Mesendoderm (in vitro differentiated cells): ENCODE data around the gene CELA3B.
"Not testable (repeated sequence)": the region's sequence is repeated elsewhere in the genome, so short reads cannot be mapped to it uniquely, and the experiment has no call there.

Experiments
- DNase-seq: peaks from one replicate; pipeline ENCODE4 v3.0.0; 2013
- H2AK5ac ChIP-seq: 2 replicates; pipeline ENCODE4 v1.6.1; 2013; ENCODE audit warnings: low read length, inconsistent platforms
- H2BK120ac ChIP-seq: 2 replicates; pipeline ENCODE4 v1.6.1; 2013; ENCODE audit warnings: low read depth, mild to moderate bottlenecking, low read length, moderate library complexity, mixed read lengths
- H2BK15ac ChIP-seq: replicated peaks from 2 replicates; pipeline ENCODE4 v1.6.1; 2013; ENCODE audit warnings: low read depth, mild to moderate bottlenecking, moderate library complexity
- H2BK5ac ChIP-seq: 2 replicates; pipeline ENCODE4 v1.6.1; 2013; ENCODE audit warnings: low read length, inconsistent platforms
- H3K18ac ChIP-seq: 2 replicates; pipeline ENCODE4 v1.6.1; 2013; ENCODE audit warnings: mild to moderate bottlenecking, low read length, mixed read lengths
- H3K23ac ChIP-seq: one replicate; pipeline ENCODE4 v1.6.1; 2013; ENCODE audit warnings: low read length
- H3K27ac ChIP-seq: 2 replicates; pipeline ENCODE4 v1.5.1; 2013; ENCODE audit warnings: low read depth, mild to moderate bottlenecking, inconsistent platforms, low read length, moderate library complexity
- H3K27me3 ChIP-seq: 2 replicates; pipeline ENCODE4 v1.6.1; 2013; ENCODE audit warnings: low read length, control low read depth, mild to moderate bottlenecking, inconsistent platforms; ENCODE audit not compliant: insufficient read depth, poor library complexity
- H3K36me3 ChIP-seq: 2 replicates; pipeline ENCODE4 v1.6.1; 2013; ENCODE audit warnings: low read length, inconsistent platforms; ENCODE audit not compliant: control insufficient read depth, insufficient read depth
- H3K4ac ChIP-seq: one replicate; pipeline ENCODE4 v1.6.1; 2013; ENCODE audit warnings: low read depth, mild to moderate bottlenecking, low read length, moderate library complexity
- H3K4me1 ChIP-seq: 2 replicates; pipeline ENCODE4 v1.6.1; 2013; ENCODE audit warnings: low read depth, low read length, inconsistent platforms; ENCODE audit not compliant: control insufficient read depth
- H3K4me2 ChIP-seq: 2 replicates; pipeline ENCODE4 v1.6.1; 2013; ENCODE audit warnings: low read length
- H3K4me3 ChIP-seq: 2 replicates; pipeline ENCODE4 v1.5.1; 2013; ENCODE audit warnings: mild to moderate bottlenecking, low read length
- H3K56ac ChIP-seq: one replicate; pipeline ENCODE4 v1.6.1; 2013; ENCODE audit warnings: low read length
- H3K79me1 ChIP-seq: 2 replicates; pipeline ENCODE4 v1.6.1; 2013; ENCODE audit warnings: low read length, inconsistent platforms
- H3K79me2 ChIP-seq: 2 replicates; pipeline ENCODE4 v1.6.1; 2013; ENCODE audit warnings: mild to moderate bottlenecking, low read length; ENCODE audit not compliant: control insufficient read depth, insufficient read depth
- H3K9ac ChIP-seq: 2 replicates; pipeline ENCODE4 v1.6.1; 2013; ENCODE audit warnings: low read length, inconsistent platforms
- H4K5ac ChIP-seq: one replicate; pipeline ENCODE4 v1.6.1; 2013; ENCODE audit warnings: low read length
- H4K8ac ChIP-seq: one replicate; pipeline ENCODE4 v1.6.1; 2013; ENCODE audit warnings: low read depth, mild to moderate bottlenecking, control low read depth, low read length, moderate library complexity
- WGBS: extraction: QIAGEN DNeasy Blood & Tissue Kit; methylation state at CpG from one replicate; pipeline ENCODE4 v1.1.7; 2013; ENCODE audit warnings: low lambda C conversion rate, missing lambda C conversion rate; ENCODE audit not compliant: insufficient coverage; ENCODE audit errors: extremely low coverage; 5-methylcytosine and 5-hydroxymethylcytosine counted together

Gene CELA3B

GRCh38 chr1:21975296-21975695 lies 1.5 kb upstream of the CELA3B start:
- H3K79me1 ChIP-seq, H3K36me3 ChIP-seq, H4K8ac ChIP-seq, H3K27me3 ChIP-seq, H3K4ac ChIP-seq, H2BK120ac ChIP-seq, H4K5ac ChIP-seq, H3K79me2 ChIP-seq, H3K23ac ChIP-seq, H3K56ac ChIP-seq, H3K4me3 ChIP-seq, H3K9ac ChIP-seq, H3K4me1 ChIP-seq, H2BK15ac ChIP-seq, H3K4me2 ChIP-seq, H2AK5ac ChIP-seq, H3K27ac ChIP-seq, H2BK5ac ChIP-seq, H3K18ac ChIP-seq, DNase-seq: not testable (repeated sequence)
- no CpG with 5 or more reads among the region's 9 CpGs for WGBS

- not testable (repeated sequence) for H2BK120ac ChIP-seq, H3K18ac ChIP-seq, H3K79me2 ChIP-seq, H3K56ac ChIP-seq, H3K4me1 ChIP-seq, H3K9ac ChIP-seq, H3K4ac ChIP-seq, H3K4me3 ChIP-seq, H3K23ac ChIP-seq, H3K27me3 ChIP-seq, DNase-seq, H3K79me1 ChIP-seq, H4K5ac ChIP-seq, H3K4me2 ChIP-seq, H2BK5ac ChIP-seq, H4K8ac ChIP-seq, H2AK5ac ChIP-seq, H3K36me3 ChIP-seq, H3K27ac ChIP-seq, H2BK15ac ChIP-seq
- no CpG with 5 or more reads among the region's 11 CpGs for WGBS
Observed at GRCh38 chr1:21978209-21978608, 1.4 kb downstream of the CELA3B start.

- not testable (repeated sequence) for H2BK5ac ChIP-seq, H3K4me3 ChIP-seq, H3K4ac ChIP-seq, H3K23ac ChIP-seq, H4K8ac ChIP-seq, H3K27ac ChIP-seq, H3K27me3 ChIP-seq, H4K5ac ChIP-seq, H2BK120ac ChIP-seq, H3K79me1 ChIP-seq, H2AK5ac ChIP-seq, H3K36me3 ChIP-seq, H3K4me2 ChIP-seq, H3K56ac ChIP-seq, H3K79me2 ChIP-seq, H3K18ac ChIP-seq, H3K4me1 ChIP-seq, H3K9ac ChIP-seq, H2BK15ac ChIP-seq
- no CpG with 5 or more reads among the region's 21 CpGs for WGBS
- DNase-seq = peak; percentile 57
Observed at GRCh38 chr1:21980515-21981220, 3.8 kb downstream of the CELA3B start.

GRCh38 chr1:21981253-21981652 lies 4.4 kb downstream of the CELA3B start:
- not testable (repeated sequence) for H3K56ac ChIP-seq, H3K4ac ChIP-seq, DNase-seq, H3K27me3 ChIP-seq, H4K8ac ChIP-seq, H2BK5ac ChIP-seq, H3K23ac ChIP-seq, H3K27ac ChIP-seq, H3K4me2 ChIP-seq, H2BK15ac ChIP-seq, H3K18ac ChIP-seq, H3K4me3 ChIP-seq, H2AK5ac ChIP-seq, H3K79me2 ChIP-seq, H3K79me1 ChIP-seq, H3K4me1 ChIP-seq, H3K36me3 ChIP-seq, H2BK120ac ChIP-seq, H4K5ac ChIP-seq, H3K9ac ChIP-seq
- no CpG with 5 or more reads among the region's 4 CpGs for WGBS

- not testable (repeated sequence) for H2AK5ac ChIP-seq, H3K27me3 ChIP-seq, DNase-seq, H3K79me2 ChIP-seq, H3K4me3 ChIP-seq, H4K8ac ChIP-seq, H2BK120ac ChIP-seq, H3K4ac ChIP-seq, H3K9ac ChIP-seq, H3K4me2 ChIP-seq, H3K27ac ChIP-seq, H3K56ac ChIP-seq, H3K18ac ChIP-seq, H3K79me1 ChIP-seq, H3K23ac ChIP-seq, H2BK15ac ChIP-seq, H3K36me3 ChIP-seq, H3K4me1 ChIP-seq, H2BK5ac ChIP-seq, H4K5ac ChIP-seq
- no CpG with 5 or more reads among the region's 6 CpGs for WGBS
Observed at GRCh38 chr1:21982122-21982521, 5.3 kb downstream of the CELA3B start.

GRCh38 chr1:21983539-21983938 lies 6.7 kb downstream of the CELA3B start:
- not testable (repeated sequence) for DNase-seq, H3K9ac ChIP-seq, H4K5ac ChIP-seq, H3K27me3 ChIP-seq, H4K8ac ChIP-seq, H3K4me3 ChIP-seq, H3K4me2 ChIP-seq, H3K79me2 ChIP-seq, H2BK15ac ChIP-seq, H3K36me3 ChIP-seq, H3K79me1 ChIP-seq, H3K23ac ChIP-seq, H3K4ac ChIP-seq, H2BK120ac ChIP-seq, H3K56ac ChIP-seq, H2AK5ac ChIP-seq, H3K4me1 ChIP-seq, H3K18ac ChIP-seq, H2BK5ac ChIP-seq, H3K27ac ChIP-seq
- no CpG with 5 or more reads among the region's 15 CpGs for WGBS
